Endothelial cell of umbilical vein (primary cell): ENCODE data around the gene NFILZ. TPM values are rescaled to one million over a fixed set of nuclear protein-coding genes. Genes with fewer than 3 reads are reported as not detected.

Source experiments
- BruUV-seq: library from RNA; stranded (reverse); fragments of 400-500 nt; replicated peaks from 2 replicates; lab custom pipeline; 2021; lab: Mats Ljungman, UMichigan
- CTCF ChIA-PET: fragments of 300-600, 350-600 bp; sonication (Branson Sonifier 250); formaldehyde crosslinking; loops from one replicate; lab custom pipeline; 2021; ENCODE audit warnings: antibody characterized with exemption, inconsistent platforms; lab: Charles Lee
- POLR2A ChIA-PET: fragments of 300-600, 350-600 bp; sonication (Branson Sonifier 250); formaldehyde crosslinking; loops from one replicate; lab custom pipeline; 2021; ENCODE audit warnings: antibody characterized with exemption, inconsistent platforms; lab: Charles Lee
- DNase-seq: peaks from one replicate; pipeline ENCODE4 v3.0.0-alpha.2; 2011; ENCODE audit warnings: low read depth, low spot score
- FAIRE-seq: peaks from 2 replicates; lab custom pipeline; 2011; peaks lifted over from hg19 to GRCh38; lab: Jason Lieb, UNC
- H2AFZ ChIP-seq: 2 replicates; pipeline ENCODE4 v1.6.0; 2012; ENCODE audit warnings: low read depth, low read length, control low read depth, inconsistent platforms
- H3K27ac ChIP-seq: 2 replicates; pipeline ENCODE4 v1.5.1; 2011; ENCODE audit warnings: low read depth, mild to moderate bottlenecking, control low read depth, low read length, moderate library complexity; ENCODE audit not compliant: insufficient read depth
- H3K27me3 ChIP-seq, 2 experiments: 2 replicates each; pipeline versions ENCODE4 v1.6.0 to v1.6.1; 2011; ENCODE audit warnings: low read length in 2 of 2, mixed read lengths in 1 of 2; ENCODE audit not compliant: control insufficient read depth in 2 of 2, insufficient read depth in 2 of 2
- H3K36me3 ChIP-seq, 2 experiments: 2 replicates in 1 of 2; 3 replicates in 1 of 2; pipeline ENCODE4 v1.5.1; 2011; ENCODE audit warnings: low read length in 2 of 2, mild to moderate bottlenecking in 1 of 2, moderate library complexity in 1 of 2; ENCODE audit not compliant: control insufficient read depth in 2 of 2, insufficient read depth in 2 of 2; ENCODE audit errors: extremely low read depth in 1 of 2
- H3K4me1 ChIP-seq: 3 replicates; pipeline ENCODE4 v1.5.1; 2011; ENCODE audit warnings: mild to moderate bottlenecking, low read length; ENCODE audit not compliant: control insufficient read depth, insufficient read depth; ENCODE audit errors: extremely low read depth
- H3K4me2 ChIP-seq: 2 replicates; pipeline ENCODE4 v1.6.1; 2011; ENCODE audit warnings: low read length, control low read depth, mixed read lengths; ENCODE audit not compliant: insufficient read depth
- H3K4me3 ChIP-seq, 3 experiments: fragments of 200-600 bp in 1 of 3; sonication (generic), shearing (Covaris generic) in 1 of 3; replicated peaks in 1 of 3; 2 replicates each; pipeline ENCODE4 v1.5.1; 2011 to 2016; ENCODE audit warnings: control low read depth in 3 of 3, low read length in 3 of 3, mild to moderate bottlenecking in 2 of 3, inconsistent platforms in 1 of 3, low read depth in 1 of 3, moderate library complexity in 1 of 3; ENCODE audit not compliant: insufficient read depth in 1 of 3
- H3K79me2 ChIP-seq: 2 replicates; pipeline ENCODE4 v1.6.0; 2012; ENCODE audit warnings: low read length, inconsistent platforms; ENCODE audit not compliant: control insufficient read depth, insufficient read depth
- H3K9ac ChIP-seq: replicated peaks from 2 replicates; pipeline ENCODE3; 2011; ENCODE audit warnings: low read length, control low read depth; ENCODE audit not compliant: insufficient read depth; ENCODE audit errors: extremely low read depth
- H3K9me1 ChIP-seq: replicated peaks from 3 replicates; pipeline ENCODE4 v1.6.0; 2011; ENCODE audit warnings: mild to moderate bottlenecking, low read length; ENCODE audit not compliant: control insufficient read depth, insufficient read depth; ENCODE audit errors: extremely low read depth
- H3K9me3 ChIP-seq: replicated peaks from 2 replicates; pipeline ENCODE4 v1.5.1; 2012; ENCODE audit warnings: low read length, inconsistent platforms; ENCODE audit not compliant: control insufficient read depth, insufficient read depth
- H4K20me1 ChIP-seq: replicated peaks from 2 replicates; pipeline ENCODE3; 2011; ENCODE audit warnings: mild to moderate bottlenecking, low read length; ENCODE audit not compliant: control insufficient read depth, insufficient read depth; ENCODE audit errors: extremely low read depth
- EZH2 ChIP-seq: IDR thresholded peaks from 2 replicates; pipeline ENCODE4 v1.6.1; 2012; ENCODE audit warnings: borderline replicate concordance, low read depth, mild to moderate bottlenecking, moderate library complexity, low read length, inconsistent platforms; ENCODE audit not compliant: severe bottlenecking
- FOS ChIP-seq: IDR thresholded peaks from 2 replicates; pipeline ENCODE4 v1.6.1; 2011; ENCODE audit warnings: mild to moderate bottlenecking, low read length, moderate library complexity, borderline replicate concordance; ENCODE audit not compliant: insufficient read depth
- GATA2 ChIP-seq: IDR thresholded peaks from 2 replicates; pipeline ENCODE4 v1.7.0; 2011; ENCODE audit warnings: low read depth, mild to moderate bottlenecking, moderate library complexity, mixed read lengths, low read length; ENCODE audit not compliant: insufficient read length, insufficient read depth
- JUN ChIP-seq: IDR thresholded peaks from 2 replicates; pipeline ENCODE4 v1.6.1; 2011; ENCODE audit warnings: borderline replicate concordance, low read depth; ENCODE audit not compliant: insufficient read length, insufficient read depth
- MAX ChIP-seq: IDR thresholded peaks from 2 replicates; pipeline ENCODE4 v1.6.1; 2011; ENCODE audit not compliant: insufficient read depth, insufficient read length
- MYC ChIP-seq: IDR thresholded peaks from one replicate; pipeline ENCODE4 v1.6.1; 2011; ENCODE audit warnings: mild to moderate bottlenecking, low read depth, low read length
- POLR2A ChIP-seq: IDR thresholded peaks from 2 replicates; pipeline ENCODE4 v1.6.1; 2012; ENCODE audit warnings: low read depth, mild to moderate bottlenecking, control low read depth, low read length
- POLR2AphosphoS5 ChIP-seq: IDR thresholded peaks from 2 replicates; pipeline ENCODE4 v1.6.1; 2012; ENCODE audit warnings: low read depth, mild to moderate bottlenecking, control low read depth, low read length, moderate library complexity; ENCODE audit not compliant: insufficient read depth
- dilution Hi-C: fragments of 300-500 bp; cut with MboI; formaldehyde crosslinking; loops from one replicate; pipeline ENCODE4 v1.15.0; 2019; ENCODE audit warnings: low sequenced_read_pairs; ENCODE audit not compliant: extremely low pct_ligation_motif_present
- intact Hi-C: fragments of 100-400 bp; cut with micrococcal nuclease; formaldehyde crosslinking; loops from one replicate; pipeline ENCODE4 v1.10.0; 2022
- polyA plus RNA-seq, 4 experiments: library from polyadenylated mRNA; depleted of rRNA in 3 of 4; stranded (reverse) in 3 of 4; unstranded in 1 of 4; fragments of >200 nt; gene quantifications; 2 replicates each; pipeline versions ENCODE4 v1.2.1 to v1.2.3, GENCODE V29; 2011 to 2012; ENCODE audit warnings: missing spikeins in 1 of 4
- total RNA-seq: library from RNA; stranded (reverse); gene quantifications from 2 replicates; pipeline ENCODE4 v1.2.3, GENCODE V29; 2021
- TF ChIP-seq, protein P1 (sequence below), 2 donors: IDR thresholded peaks; 1 replicate in 1 of 2; 2 replicates in 1 of 2; pipeline ENCODE4 v1.5.1; 2011; ENCODE audit warnings: low read length in 2 of 2, mild to moderate bottlenecking in 2 of 2, moderate library complexity in 2 of 2, control low read depth in 1 of 2, inconsistent platforms in 1 of 2, low read depth in 1 of 2; ENCODE audit not compliant: insufficient read depth in 1 of 2; ENCODE audit errors: extremely low read depth in 1 of 2

NFILZ gene
- total and polyA plus RNA-seq, 2 donors (not counting 3 experiments of a cell fraction or from before 2014, with no cell fraction given), result not detected

- no peaks in the 10 kb centered on the region for H3K4me1 ChIP-seq
- FAIRE-seq, result no peak
- POLR2A ChIA-PET, result no interaction called here
- DNase-seq, result no peak
- H3K4me2 ChIP-seq, result no peak overlapping the region
- intact Hi-C loops, result no loop called here
- H3K9me3 ChIP-seq, result no peaks in the 10 kb centered on the region
- dilution Hi-C loops, result no loop called here
- no peaks in the 10 kb centered on the region for H4K20me1 ChIP-seq
- no peaks in the 10 kb centered on the region for H3K36me3 ChIP-seq
- TF ChIP-seq, protein P1, sequence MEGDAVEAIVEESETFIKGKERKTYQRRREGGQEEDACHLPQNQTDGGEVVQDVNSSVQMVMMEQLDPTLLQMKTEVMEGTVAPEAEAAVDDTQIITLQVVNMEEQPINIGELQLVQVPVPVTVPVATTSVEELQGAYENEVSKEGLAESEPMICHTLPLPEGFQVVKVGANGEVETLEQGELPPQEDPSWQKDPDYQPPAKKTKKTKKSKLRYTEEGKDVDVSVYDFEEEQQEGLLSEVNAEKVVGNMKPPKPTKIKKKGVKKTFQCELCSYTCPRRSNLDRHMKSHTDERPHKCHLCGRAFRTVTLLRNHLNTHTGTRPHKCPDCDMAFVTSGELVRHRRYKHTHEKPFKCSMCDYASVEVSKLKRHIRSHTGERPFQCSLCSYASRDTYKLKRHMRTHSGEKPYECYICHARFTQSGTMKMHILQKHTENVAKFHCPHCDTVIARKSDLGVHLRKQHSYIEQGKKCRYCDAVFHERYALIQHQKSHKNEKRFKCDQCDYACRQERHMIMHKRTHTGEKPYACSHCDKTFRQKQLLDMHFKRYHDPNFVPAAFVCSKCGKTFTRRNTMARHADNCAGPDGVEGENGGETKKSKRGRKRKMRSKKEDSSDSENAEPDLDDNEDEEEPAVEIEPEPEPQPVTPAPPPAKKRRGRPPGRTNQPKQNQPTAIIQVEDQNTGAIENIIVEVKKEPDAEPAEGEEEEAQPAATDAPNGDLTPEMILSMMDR (IDR thresholded peaks at IDR 0.05; ENCODE audit: extremely low read depth in 1 of 2, insufficient read depth in 1 of 2, low read depth in 1 of 2, low read length in 2 of 2), result no peak
- TF ChIP-seq POLR2AphosphoS5, result no peak
- TF ChIP-seq MAX, result no peak
- TF ChIP-seq MYC, result no peak
- TF ChIP-seq POLR2A, result no peak
- TF ChIP-seq GATA2, result no peak
- no peak for TF ChIP-seq JUN
- no peak for TF ChIP-seq FOS
- no peak for TF ChIP-seq EZH2
- H2AFZ ChIP-seq, result no peak overlapping the region
- BruUV-seq, result no TSS peak
- CTCF ChIA-PET, result no interaction called here
- no peaks in the 10 kb centered on the region for H3K9me1 ChIP-seq
- no peaks in the 10 kb centered on the region for H3K79me2 ChIP-seq
- H3K4me3 ChIP-seq, result no peak overlapping the region
- H3K27ac ChIP-seq, result no peak overlapping the region
- no peaks in the 10 kb centered on the region for H3K27me3 ChIP-seq
- no peak overlapping the region for H3K9ac ChIP-seq
These were observed 17.8 kb downstream of the NFILZ start for GRCh38 chr19:8648240-8648639.
